Sigmoid colon (tissue), 7 donors: ENCODE results near the gene ADGRG6. TPM values are rescaled to one million over a fixed set of nuclear protein-coding genes. Genes with fewer than 3 reads are reported as not detected.

Source experiments
- DNase-seq: peaks from one replicate; pipeline ENCODE4 v3.0.0-alpha.2; 2019
- H3K27ac ChIP-seq, 4 donors: fragments of 200-600 bp; sonication (generic); one replicate each; pipeline ENCODE4 v1.5.1; 2016 to 2019; ENCODE audit warnings: mild to moderate bottlenecking in 1 of 4
- H3K27me3 ChIP-seq, 3 donors: fragments of 200-600 bp; sonication (generic); one replicate each; pipeline ENCODE4 v1.5.1; 2019; ENCODE audit warnings: mild to moderate bottlenecking in 1 of 3
- H3K36me3 ChIP-seq, 4 donors: fragments of 200-600 bp; sonication (generic); one replicate each; pipeline ENCODE4 v1.5.1; 2016 to 2019
- H3K4me1 ChIP-seq, 4 donors: fragments of 200-600 bp; sonication (generic); one replicate each; pipeline ENCODE4 v1.5.1; 2017 to 2019
- H3K4me3 ChIP-seq, 4 donors: fragments of 200-600 bp; sonication (generic); one replicate each; pipeline ENCODE4 v1.5.1; 2017 to 2019; ENCODE audit warnings: mild to moderate bottlenecking in 2 of 4, moderate library complexity in 1 of 4
- H3K9me3 ChIP-seq, 4 donors: fragments of 200-600 bp in 3 of 4; sonication (generic) in 3 of 4; one replicate each; pipeline versions ENCODE4 v1.5.1 to v1.6.1; 2013 to 2019
- EP300 ChIP-seq, 4 donors: sonication (generic); formaldehyde crosslinking; IDR thresholded peaks; one replicate each; pipeline ENCODE4 v1.6.1; 2017; ENCODE audit warnings: antibody characterized with exemption in 4 of 4
- POLR2A ChIP-seq, 2 donors: fragments of 450-650 bp; IDR thresholded peaks; one replicate each; pipeline ENCODE4 v1.6.1; 2016; ENCODE audit warnings: antibody characterized with exemption in 2 of 2, mild to moderate bottlenecking in 2 of 2, moderate library complexity in 2 of 2
- POLR2AphosphoS5 ChIP-seq, 4 donors: sonication (generic); formaldehyde crosslinking; IDR thresholded peaks; one replicate each; pipeline ENCODE4 v1.6.1; 2017; ENCODE audit warnings: antibody characterized with exemption in 4 of 4
- WGBS, 2 donors: extraction: QIAGEN DNeasy Blood & Tissue Kit; methylation state at CpG; one replicate each; pipeline ENCODE4 v1.1.7; 2013; 5-methylcytosine and 5-hydroxymethylcytosine counted together
- intact Hi-C: fragments of 100-400 bp; cut with DNase I; formaldehyde crosslinking; loops from one replicate; pipeline ENCODE4 v1.15.1; 2023
- polyA plus RNA-seq, 3 donors: library from polyadenylated mRNA; stranded (reverse); fragments of 200-250 nt; gene quantifications; one replicate each; pipeline ENCODE4 v1.2.3, GENCODE V29; 2013
- total RNA-seq, 4 donors: library from RNA; depleted of rRNA; stranded (reverse); fragments of >200 nt; gene quantifications; one replicate each; pipeline ENCODE4 v1.1.0, GENCODE V29; 2016
- TF ChIP-seq, protein P1 (sequence below), 4 experiments: fragments of 450-650 bp in 3 of 4; fragments of 200-600 bp in 1 of 4; IDR thresholded peaks; one replicate each; pipeline ENCODE4 v1.5.1; 2016 to 2019; ENCODE audit warnings: antibody characterized with exemption in 4 of 4, mild to moderate bottlenecking in 3 of 4, moderate library complexity in 2 of 4
- donor health status: healthy with polysubstance abuse.
- donor health status: Bipolar disorder and iron deficiency.
- donor health status: healthy.

Gene ADGRG6
- total RNA-seq (10 to 100 TPM; 12.6 to 17.6 (median 15.4) TPM), polyA plus RNA-seq (1 to 10 TPM in 2 of 3 donors, under 1 TPM in 1; 0.60 to 5.5 (median 1.2) TPM)

DNA sequence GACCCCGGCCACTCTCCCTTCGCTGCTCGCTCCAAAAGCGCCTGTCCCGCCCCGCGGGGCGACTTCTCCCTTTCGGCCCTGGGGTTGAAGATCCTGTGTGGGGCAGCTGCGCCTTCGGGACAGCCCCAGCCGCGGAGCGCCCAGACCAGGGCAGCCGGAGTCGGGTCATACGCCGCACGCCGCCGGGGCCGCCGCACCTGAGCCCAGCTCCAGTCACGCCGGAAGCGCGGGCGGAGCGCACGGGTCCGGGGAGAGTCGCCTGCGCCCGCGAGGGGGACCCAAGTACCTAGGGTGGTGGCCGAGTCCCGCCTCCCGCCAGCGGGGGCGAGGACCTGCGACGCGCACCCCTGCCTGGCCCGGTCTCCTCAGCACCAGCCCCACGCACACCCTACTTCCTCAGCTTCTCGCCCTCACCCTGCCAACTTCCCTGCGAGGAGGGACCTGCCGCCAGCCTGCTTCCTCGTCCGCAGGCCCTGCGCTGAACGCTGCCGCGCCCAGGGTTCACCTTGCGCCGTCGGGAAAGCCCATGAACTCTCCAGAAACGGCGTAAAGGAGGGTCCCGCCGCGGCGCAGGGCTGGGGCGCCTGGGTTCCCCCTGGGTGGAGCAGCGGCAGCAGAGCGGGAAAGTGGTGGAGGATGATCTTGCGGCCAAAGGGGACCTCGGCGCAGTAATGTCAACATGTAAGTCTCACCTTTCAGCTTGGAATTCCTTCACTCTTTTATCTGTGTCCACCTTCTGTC, at the start of gene ADGRG6:
ADGRG6 (plus strand) TSS at position 357 of the 741 bp plus-strand sequence; CDS start at position 680, 323 bp downstream.
- Histone ChIP-seq H3K27ac (peak within 1 kb of the TSS; percentile 49 to 64 (median 58)), H3K4me3 (peak within 1 kb of the TSS; percentile 28 to 54 (median 48)), H3K27me3 (peaks cover 8 to 35% (median 9%) of the 10 kb centered on the region in 3 donors), H3K4me1 (peaks cover 0 to 14% (median 6%) of the 10 kb centered on the region in 4 donors), H3K36me3 (no peaks in the 10 kb centered on the region), H3K9me3 (no peaks in the 10 kb centered on the region)
- WGBS, 2 donors: 1% methylated on average over 69 of the region's 69 CpGs
- DNase-seq: peak; percentile 72
- intact Hi-C loops: no loop called here
- no peak for TF ChIP-seq POLR2A (IDR thresholded peaks at IDR 0.05)
- TF ChIP-seq POLR2AphosphoS5 (IDR thresholded peaks at IDR 0.05): peak in 1 of 4 donors; percentile 45
- TF ChIP-seq EP300 (IDR thresholded peaks at IDR 0.05): no peak
- TF ChIP-seq, protein P1, sequence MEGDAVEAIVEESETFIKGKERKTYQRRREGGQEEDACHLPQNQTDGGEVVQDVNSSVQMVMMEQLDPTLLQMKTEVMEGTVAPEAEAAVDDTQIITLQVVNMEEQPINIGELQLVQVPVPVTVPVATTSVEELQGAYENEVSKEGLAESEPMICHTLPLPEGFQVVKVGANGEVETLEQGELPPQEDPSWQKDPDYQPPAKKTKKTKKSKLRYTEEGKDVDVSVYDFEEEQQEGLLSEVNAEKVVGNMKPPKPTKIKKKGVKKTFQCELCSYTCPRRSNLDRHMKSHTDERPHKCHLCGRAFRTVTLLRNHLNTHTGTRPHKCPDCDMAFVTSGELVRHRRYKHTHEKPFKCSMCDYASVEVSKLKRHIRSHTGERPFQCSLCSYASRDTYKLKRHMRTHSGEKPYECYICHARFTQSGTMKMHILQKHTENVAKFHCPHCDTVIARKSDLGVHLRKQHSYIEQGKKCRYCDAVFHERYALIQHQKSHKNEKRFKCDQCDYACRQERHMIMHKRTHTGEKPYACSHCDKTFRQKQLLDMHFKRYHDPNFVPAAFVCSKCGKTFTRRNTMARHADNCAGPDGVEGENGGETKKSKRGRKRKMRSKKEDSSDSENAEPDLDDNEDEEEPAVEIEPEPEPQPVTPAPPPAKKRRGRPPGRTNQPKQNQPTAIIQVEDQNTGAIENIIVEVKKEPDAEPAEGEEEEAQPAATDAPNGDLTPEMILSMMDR (IDR thresholded peaks at IDR 0.05): no peak

- no peaks in the 10 kb centered on the region for H3K4me1 ChIP-seq
- intact Hi-C loops: no loop called here
- no peak overlapping the region for H3K27ac ChIP-seq
- no peaks in the 10 kb centered on the region for H3K9me3 ChIP-seq
- 61 to 83% methylated on average over 6 of the region's 6 CpGs for WGBS, 2 donors
- no peak for TF ChIP-seq POLR2A (IDR thresholded peaks at IDR 0.05)
- TF ChIP-seq EP300 (IDR thresholded peaks at IDR 0.05): no peak
- no peak for TF ChIP-seq POLR2AphosphoS5 (IDR thresholded peaks at IDR 0.05)
- TF ChIP-seq, protein P1 (IDR thresholded peaks at IDR 0.05): no peak
- no peaks in the 10 kb centered on the region for H3K36me3 ChIP-seq
- H3K4me3 ChIP-seq: no peak overlapping the region
- H3K27me3 ChIP-seq: no peaks in the 10 kb centered on the region
- no peak for DNase-seq
Measured at GRCh38 chr6:142254513-142254912, 47.3 kb upstream of the ADGRG6 start.

- 41 to 82% methylated on average over 2 of the region's 2 CpGs for WGBS, 2 donors
- H3K4me1 ChIP-seq: no peaks in the 10 kb centered on the region
- H3K4me3 ChIP-seq: no peak overlapping the region
- no peaks in the 10 kb centered on the region for H3K27me3 ChIP-seq
- no peak for DNase-seq
- intact Hi-C loops: no loop called here
- H3K27ac ChIP-seq: no peak overlapping the region
- TF ChIP-seq POLR2A (IDR thresholded peaks at IDR 0.05): no peak
- TF ChIP-seq EP300 (IDR thresholded peaks at IDR 0.05): no peak
- H3K36me3 ChIP-seq: no peaks in the 10 kb centered on the region
- no peaks in the 10 kb centered on the region for H3K9me3 ChIP-seq
Measured at GRCh38 chr6:142255785-142256184, 46.0 kb upstream of the ADGRG6 start.

- no peaks in the 10 kb centered on the region for H3K27me3 ChIP-seq
- H3K36me3 ChIP-seq: no peaks in the 10 kb centered on the region
- TF ChIP-seq, protein P1 (IDR thresholded peaks at IDR 0.05): no peak
- no peak for TF ChIP-seq POLR2AphosphoS5 (IDR thresholded peaks at IDR 0.05)
- no peak for TF ChIP-seq EP300 (IDR thresholded peaks at IDR 0.05)
- no peak for TF ChIP-seq POLR2A (IDR thresholded peaks at IDR 0.05)
- H3K4me1 ChIP-seq: no peaks in the 10 kb centered on the region
- DNase-seq: no peak
- no peaks in the 10 kb centered on the region for H3K9me3 ChIP-seq
- no peak overlapping the region for H3K4me3 ChIP-seq
- WGBS, 2 donors: 91 to 92% methylated on average over 6 of the region's 6 CpGs
- intact Hi-C loops: no loop called here
- no peak overlapping the region for H3K27ac ChIP-seq
Measured at GRCh38 chr6:142258305-142258704, 43.5 kb upstream of the ADGRG6 start.

DNA sequence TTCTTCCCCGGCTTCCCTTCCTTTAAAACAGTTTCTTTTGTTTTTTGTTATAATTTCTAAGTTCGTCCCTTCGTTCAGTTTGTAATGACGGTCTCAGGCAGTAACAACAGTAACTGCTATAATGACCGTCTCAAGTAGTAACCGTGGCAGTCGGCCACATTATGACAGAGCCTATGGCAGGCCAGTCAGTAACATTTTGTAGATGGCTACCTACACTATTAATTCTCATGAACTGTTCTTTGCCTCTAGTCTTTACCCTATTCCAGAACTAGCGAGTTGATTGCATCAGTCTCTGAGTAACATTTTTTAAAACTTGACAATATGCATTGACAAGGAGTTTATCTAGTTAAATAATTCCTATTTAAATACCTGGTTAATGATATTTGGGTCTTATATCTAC, 43.0 kb upstream of the ADGRG6 start:
- Histone ChIP-seq H3K4me1 (no peaks in the 10 kb centered on the region), H3K4me3 (no peak overlapping the region), H3K27ac (no peak overlapping the region), H3K27me3 (no peaks in the 10 kb centered on the region), H3K9me3 (no peaks in the 10 kb centered on the region), H3K36me3 (no peaks in the 10 kb centered on the region)
- intact Hi-C loops: no loop called here
- 93 to 96% methylated on average over 8 of the region's 8 CpGs for WGBS, 2 donors
- no peak for TF ChIP-seq POLR2A (IDR thresholded peaks at IDR 0.05)
- no peak for TF ChIP-seq POLR2AphosphoS5 (IDR thresholded peaks at IDR 0.05)
- TF ChIP-seq, protein P1 (IDR thresholded peaks at IDR 0.05): no peak
- no peak for TF ChIP-seq EP300 (IDR thresholded peaks at IDR 0.05)
- no peak for DNase-seq
